Gastrocnemius medialis (tissue), 4 donors: ENCODE measurements around the gene ZMYM2. TPM values are rescaled to one million over a fixed set of nuclear protein-coding genes. Genes with fewer than 3 reads are reported as not detected.

Experiments used
- ATAC-seq, 2 donors: fragments of 150-250 bp; one replicate each; pipeline ENCODE4 v1.9.1; 2016
- DNase-seq, 2 donors: peaks; one replicate each; pipeline ENCODE4 v3.0.0-alpha.2; 2019
- H3K27ac ChIP-seq, 4 donors: fragments of 200-600 bp; sonication (generic); 1 replicate in 1 of 4; 2 replicates in 3 of 4; pipeline ENCODE4 v1.5.1; 2016 to 2018; ENCODE audit warnings: mild to moderate bottlenecking in 2 of 4, moderate library complexity in 1 of 4
- H3K27me3 ChIP-seq, 3 donors: fragments of 200-600 bp; sonication (generic) in 2 of 3; 1 replicate in 1 of 3; 2 replicates in 2 of 3; pipeline versions ENCODE4 v1.5.1 to v1.6.0; 2016 to 2019; ENCODE audit warnings: mild to moderate bottlenecking in 1 of 3, moderate library complexity in 1 of 3
- H3K36me3 ChIP-seq, 2 donors: fragments of 200-600 bp; sonication (generic) in 1 of 2; one replicate each; pipeline ENCODE4 v1.5.1; 2017 to 2018
- H3K4me1 ChIP-seq, 2 donors: fragments of 200-600 bp; sonication (generic) in 1 of 2; one replicate each; pipeline ENCODE4 v1.5.1; 2016 to 2017; ENCODE audit warnings: mild to moderate bottlenecking in 2 of 2
- H3K4me3 ChIP-seq, 4 donors: fragments of 200-600 bp; sonication (generic) in 3 of 4; 1 replicate in 1 of 4; 2 replicates in 3 of 4; pipeline ENCODE4 v1.5.1; 2016 to 2019; ENCODE audit warnings: mild to moderate bottlenecking in 2 of 4
- H3K9me3 ChIP-seq, 3 donors: fragments of 200-600 bp; sonication (generic) in 2 of 3; 1 replicate in 1 of 3; 2 replicates in 2 of 3; pipeline ENCODE4 v1.5.1; 2016 to 2019
- CTCF ChIP-seq, 5 experiments: fragments of 450-650 bp in 3 of 5; fragments of 200-600 bp in 2 of 5; sonication (generic) in 2 of 5; IDR thresholded peaks in 4 of 5; conservative IDR thresholded peaks in 1 of 5; 1 replicate in 4 of 5; 2 replicates in 1 of 5; pipeline ENCODE4 v1.5.1; 2016 to 2019; ENCODE audit warnings: antibody characterized with exemption in 5 of 5, mild to moderate bottlenecking in 3 of 5, moderate library complexity in 3 of 5
- POLR2A ChIP-seq, 2 donors: fragments of 450-650 bp; IDR thresholded peaks; one replicate each; pipeline ENCODE4 v1.6.1; 2017; ENCODE audit warnings: antibody characterized with exemption in 2 of 2, mild to moderate bottlenecking in 2 of 2, moderate library complexity in 2 of 2
- in situ Hi-C, 4 donors: fragments of 200-750 bp; cut with MboI; loops; one replicate each; pipeline versions ENCODE4 v1.15.0 to v1.8.0; 2017; ENCODE audit warnings: low sequenced_read_pairs in 4 of 4
- intact Hi-C: fragments of 100-400 bp; cut with DNase I; formaldehyde crosslinking; loops from one replicate; pipeline ENCODE4 v1.15.1; 2023; ENCODE audit warnings: low total_unique reads
- total RNA-seq, 4 donors: library from RNA; depleted of rRNA; stranded (reverse); fragments of >200 nt; gene quantifications; one replicate each; pipeline versions ENCODE4 v1.1.0 to v1.2.3, GENCODE V29; 2016

ZMYM2 gene
- total RNA-seq, 4 donors from 2014 or later, result 35.3 to 58.4 (median 47.1) TPM

GRCh38 chr13:19959141-19959830, 759 bp downstream of the ZMYM2 start:
- ATAC-seq (peak; percentile 37 to 48), DNase-seq (peak; percentile 17 to 42)
- no peaks in the 10 kb centered on the region for H3K27me3 ChIP-seq
- intact Hi-C loops (loop anchor here (5.0 kb wide), 1 partner anchor 818 kb away; no protein-coding TSS in a partner anchor), in situ Hi-C loops (loop anchor here in 2 of 4 donors (25.0 kb wide), 2 partner anchors 97 to 322 kb away; partner anchors contain the start of genes MPHOSPH8 (in 1 of the 2) and ZMYM5 (in 1 of the 2))
- peaks cover 17 to 37% of the 10 kb centered on the region in 2 donors for H3K4me1 ChIP-seq
- peak overlapping the region; percentile 74 to 97 (median 86) for H3K4me3 ChIP-seq
- peaks cover 0 to 19% of the 10 kb centered on the region in 2 donors for H3K36me3 ChIP-seq
- H3K9me3 ChIP-seq, result no peaks in the 10 kb centered on the region
- TF ChIP-seq POLR2A (IDR thresholded peaks at IDR 0.05) (no peak), CTCF (IDR thresholded peaks at IDR 0.05 in 4 of 5, conservative IDR thresholded peaks at IDR 0.05 in 1 of 5) (peak in 4 of 5 experiments; percentile 24 to 58 (median 37))
- peak overlapping the region; percentile 96 to 98 (median 97) for H3K27ac ChIP-seq

- peaks cover 19 to 39% of the 10 kb centered on the region in 2 donors for H3K4me1 ChIP-seq
- in situ Hi-C loops, result loop anchor here in 3 of 4 donors (10.0 to 25.0 kb wide), 3 partner anchors 95 to 323 kb away; partner anchors contain the start of genes ZMYM5 (in 2 of the 3) and MPHOSPH8 (in 1 of the 3)
Observed at GRCh38 chr13:19959831-19960652, 1.5 kb downstream of the ZMYM2 start.

GRCh38 chr13:19960653-19960976, 2.1 kb downstream of the ZMYM2 start:
- peak overlapping the region in 1 of 4 donors; percentile 97 for H3K4me3 ChIP-seq
- ATAC-seq, result no peak
- peaks cover 19 to 39% of the 10 kb centered on the region in 2 donors for H3K4me1 ChIP-seq
- in situ Hi-C loops (loop anchor here in 3 of 4 donors (10.0 to 25.0 kb wide), 3 partner anchors 96 to 323 kb away; partner anchors contain the start of genes ZMYM5 (in 2 of the 3) and MPHOSPH8 (in 1 of the 3)), intact Hi-C loops (loop anchor here (1.0 to 10.0 kb wide), 3 partner anchors 33 to 604 kb away; partner anchors contain the start of genes IFT88 and PSPC1)
- no peaks in the 10 kb centered on the region for H3K9me3 ChIP-seq
- H3K27ac ChIP-seq, result peak overlapping the region in 3 of 4 donors; percentile 36 to 98 (median 97)
- no peaks in the 10 kb centered on the region for H3K27me3 ChIP-seq
- no peak for DNase-seq
- no peak for TF ChIP-seq CTCF (IDR thresholded peaks at IDR 0.05 in 4 of 5, conservative IDR thresholded peaks at IDR 0.05 in 1 of 5)
- TF ChIP-seq POLR2A (IDR thresholded peaks at IDR 0.05), result no peak
- H3K36me3 ChIP-seq, result peaks cover 0 to 19% of the 10 kb centered on the region in 2 donors

More at GRCh38 chr13:19959831-19960652, 1.5 kb downstream of the ZMYM2 start:
- Histone ChIP-seq H3K4me3 (peak overlapping the region; percentile 74 to 97 (median 86)), H3K36me3 (peaks cover 0 to 19% of the 10 kb centered on the region in 2 donors), H3K27me3 (no peaks in the 10 kb centered on the region), H3K9me3 (no peaks in the 10 kb centered on the region), H3K27ac (peak overlapping the region; percentile 96 to 98 (median 97))
- ATAC-seq (peak; percentile 64 to 70), DNase-seq (peak; percentile 80 to 89)
- TF ChIP-seq POLR2A (IDR thresholded peaks at IDR 0.05), result peak; percentile 42 to 60
- TF ChIP-seq CTCF (IDR thresholded peaks at IDR 0.05 in 4 of 5, conservative IDR thresholded peaks at IDR 0.05 in 1 of 5), result peak; percentile 78 to 99 (median 85)
- intact Hi-C loops, result loop anchor here (1.0 to 10.0 kb wide), 4 partner anchors 33 to 817 kb away; partner anchors contain the start of genes IFT88 and PSPC1

- Histone ChIP-seq H3K9me3 (no peaks in the 10 kb centered on the region), H3K27me3 (no peaks in the 10 kb centered on the region), H3K27ac (peak overlapping the region in 2 of 4 donors; percentile 12 to 36), H3K36me3 (peaks cover 0 to 19% of the 10 kb centered on the region in 2 donors), H3K4me1 (peaks cover 19 to 39% of the 10 kb centered on the region in 2 donors), H3K4me3 (no peak overlapping the region)
- TF ChIP-seq CTCF (IDR thresholded peaks at IDR 0.05 in 4 of 5, conservative IDR thresholded peaks at IDR 0.05 in 1 of 5), result no peak
- no peak for TF ChIP-seq POLR2A (IDR thresholded peaks at IDR 0.05)
- ATAC-seq, result no peak
- DNase-seq, result no peak
- intact Hi-C loops (loop anchor here (10.0 kb wide), 1 partner anchor 603 kb away; the partner anchor contains the start of gene IFT88), in situ Hi-C loops (loop anchor here in 3 of 4 donors (10.0 to 25.0 kb wide), 3 partner anchors 97 to 324 kb away; partner anchors contain the start of genes ZMYM5 (in 2 of the 3) and MPHOSPH8 (in 1 of the 3))
Observed at GRCh38 chr13:19961489-19961888, 3.0 kb downstream of the ZMYM2 start.
